Adrenal gland (tissue), 5 donors: ENCODE measurements around the gene BRSK2.

Source experiments
- CTCF ChIP-seq, 6 experiments: fragments of 450-650 bp in 4 of 6; fragments of 200-600 bp in 2 of 6; sonication (generic) in 1 of 6; IDR thresholded peaks; 1 replicate in 5 of 6; 2 replicates in 1 of 6; pipeline versions ENCODE4 v1.5.1 to v1.8.0; 2016 to 2021; ENCODE audit warnings: antibody characterized with exemption in 6 of 6, mild to moderate bottlenecking in 2 of 6, moderate library complexity in 1 of 6
- POLR2A ChIP-seq, 2 donors: fragments of 450-650 bp; IDR thresholded peaks; one replicate each; pipeline ENCODE4 v1.6.1; 2017; ENCODE audit warnings: antibody characterized with exemption in 2 of 2, mild to moderate bottlenecking in 2 of 2, moderate library complexity in 1 of 2
- donor health status: DM: no; HTN: no; CAD: no.

DNA sequence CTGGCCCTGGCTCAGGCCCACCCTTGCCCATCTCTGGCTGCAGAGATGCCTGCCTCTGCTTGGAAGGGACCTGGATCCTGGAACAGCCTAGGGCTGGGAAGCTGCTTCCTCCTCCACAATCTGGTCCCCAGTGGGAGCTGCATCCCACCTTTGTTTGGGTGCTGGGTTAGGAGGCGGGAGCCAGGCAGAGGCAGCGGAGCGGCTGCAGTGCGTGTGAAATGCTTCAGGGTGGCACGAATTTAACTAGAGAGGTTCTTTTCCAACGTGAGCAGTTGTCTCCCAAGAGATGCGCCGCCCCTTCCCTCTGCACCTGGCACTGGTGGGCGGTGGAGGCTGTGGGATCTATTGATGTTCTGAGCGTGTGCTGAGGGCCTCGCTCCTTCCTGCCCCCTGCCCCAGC is 31.6 kb downstream of the BRSK2 start:
- TF ChIP-seq CTCF (IDR thresholded peaks at IDR 0.05) (no peak), POLR2A (IDR thresholded peaks at IDR 0.05) (no peak)
